GM10266 (cell line): ENCODE measurements around the gene PODN.

Source experiments
- DNase-seq: peaks from one replicate; pipeline ENCODE4 v3.0.0; 2012; ENCODE audit errors: extremely low spot score
- TF ChIP-seq, protein P1 (sequence below): IDR thresholded peaks from 2 replicates; pipeline ENCODE4 v1.5.1; 2012; ENCODE audit warnings: mild to moderate bottlenecking, low read depth; ENCODE audit not compliant: control insufficient read depth, insufficient read depth; ENCODE audit errors: missing control alignments

PODN gene

DNA sequence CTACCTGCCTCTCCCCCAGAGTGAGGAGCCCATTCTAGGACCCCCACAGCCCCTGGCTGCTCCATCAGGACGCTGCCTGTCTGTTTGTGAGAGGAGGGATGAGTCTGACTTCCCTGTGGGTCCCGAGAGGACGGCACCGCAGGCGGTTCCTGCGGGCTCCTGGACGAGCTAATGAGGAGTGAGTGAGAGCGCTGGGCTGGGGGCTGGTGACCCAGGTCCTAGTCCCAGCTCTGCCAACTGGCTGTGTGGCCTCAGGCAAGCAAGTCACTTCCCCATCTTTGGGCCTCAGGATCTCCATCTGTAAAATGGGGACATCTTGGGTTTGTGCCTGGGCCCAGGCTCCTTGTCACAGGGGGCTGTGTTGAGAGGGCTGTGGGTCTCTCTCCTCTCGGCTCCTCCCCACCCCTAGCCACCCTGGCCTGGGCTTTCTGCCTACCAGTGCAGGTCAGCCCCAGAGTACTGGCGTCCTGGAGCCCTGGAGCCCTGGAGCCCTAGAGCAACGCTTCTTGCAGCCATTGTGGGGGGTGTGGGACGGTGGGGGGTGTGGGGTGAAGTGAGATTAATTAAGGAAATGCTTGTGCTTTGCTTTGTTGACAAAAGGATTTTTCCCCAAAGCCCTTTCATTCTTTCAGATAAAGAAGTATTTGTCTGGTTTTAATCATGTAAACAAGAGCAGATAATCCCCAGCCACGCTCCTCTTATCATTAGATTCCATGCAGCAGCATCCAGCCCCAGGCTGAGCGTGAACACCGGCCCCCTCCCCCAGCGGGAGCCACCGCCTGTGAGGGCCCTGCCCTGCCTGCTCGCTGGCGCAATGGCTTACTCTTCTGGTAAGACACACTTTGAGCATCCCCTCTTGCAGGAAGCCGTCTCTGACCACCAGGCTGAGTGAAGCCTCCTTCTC is 53.6 kb downstream of the PODN start:
- DNase-seq = no peak
- TF ChIP-seq, protein P1, sequence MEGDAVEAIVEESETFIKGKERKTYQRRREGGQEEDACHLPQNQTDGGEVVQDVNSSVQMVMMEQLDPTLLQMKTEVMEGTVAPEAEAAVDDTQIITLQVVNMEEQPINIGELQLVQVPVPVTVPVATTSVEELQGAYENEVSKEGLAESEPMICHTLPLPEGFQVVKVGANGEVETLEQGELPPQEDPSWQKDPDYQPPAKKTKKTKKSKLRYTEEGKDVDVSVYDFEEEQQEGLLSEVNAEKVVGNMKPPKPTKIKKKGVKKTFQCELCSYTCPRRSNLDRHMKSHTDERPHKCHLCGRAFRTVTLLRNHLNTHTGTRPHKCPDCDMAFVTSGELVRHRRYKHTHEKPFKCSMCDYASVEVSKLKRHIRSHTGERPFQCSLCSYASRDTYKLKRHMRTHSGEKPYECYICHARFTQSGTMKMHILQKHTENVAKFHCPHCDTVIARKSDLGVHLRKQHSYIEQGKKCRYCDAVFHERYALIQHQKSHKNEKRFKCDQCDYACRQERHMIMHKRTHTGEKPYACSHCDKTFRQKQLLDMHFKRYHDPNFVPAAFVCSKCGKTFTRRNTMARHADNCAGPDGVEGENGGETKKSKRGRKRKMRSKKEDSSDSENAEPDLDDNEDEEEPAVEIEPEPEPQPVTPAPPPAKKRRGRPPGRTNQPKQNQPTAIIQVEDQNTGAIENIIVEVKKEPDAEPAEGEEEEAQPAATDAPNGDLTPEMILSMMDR = no peak

DNA sequence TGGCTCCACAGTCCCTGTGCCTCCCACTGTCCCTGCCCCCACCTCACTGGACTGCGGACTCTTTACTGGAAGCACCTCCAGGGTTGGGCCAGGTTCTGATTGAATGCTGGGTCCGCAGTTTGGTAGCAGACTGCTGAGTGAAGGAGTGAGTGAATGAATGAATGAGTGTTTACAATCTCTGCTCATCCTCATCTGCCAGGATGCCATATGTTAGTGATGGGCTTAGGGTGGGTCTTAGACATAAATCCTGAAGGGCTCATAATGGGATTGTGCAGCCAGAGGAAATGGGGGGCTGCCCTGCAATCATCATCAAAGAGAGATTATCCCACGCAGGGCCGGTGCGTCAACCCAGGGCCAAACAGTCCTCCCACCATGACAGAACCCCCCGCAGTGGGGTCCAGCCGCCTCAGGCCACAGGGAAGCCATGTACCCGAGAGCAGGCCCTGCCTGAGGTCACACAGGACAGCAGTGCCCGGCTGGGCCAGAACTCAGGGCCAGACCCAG is 54.3 kb downstream of the PODN start:
- DNase-seq = no peak
- TF ChIP-seq, protein P1 = no peak

DNA sequence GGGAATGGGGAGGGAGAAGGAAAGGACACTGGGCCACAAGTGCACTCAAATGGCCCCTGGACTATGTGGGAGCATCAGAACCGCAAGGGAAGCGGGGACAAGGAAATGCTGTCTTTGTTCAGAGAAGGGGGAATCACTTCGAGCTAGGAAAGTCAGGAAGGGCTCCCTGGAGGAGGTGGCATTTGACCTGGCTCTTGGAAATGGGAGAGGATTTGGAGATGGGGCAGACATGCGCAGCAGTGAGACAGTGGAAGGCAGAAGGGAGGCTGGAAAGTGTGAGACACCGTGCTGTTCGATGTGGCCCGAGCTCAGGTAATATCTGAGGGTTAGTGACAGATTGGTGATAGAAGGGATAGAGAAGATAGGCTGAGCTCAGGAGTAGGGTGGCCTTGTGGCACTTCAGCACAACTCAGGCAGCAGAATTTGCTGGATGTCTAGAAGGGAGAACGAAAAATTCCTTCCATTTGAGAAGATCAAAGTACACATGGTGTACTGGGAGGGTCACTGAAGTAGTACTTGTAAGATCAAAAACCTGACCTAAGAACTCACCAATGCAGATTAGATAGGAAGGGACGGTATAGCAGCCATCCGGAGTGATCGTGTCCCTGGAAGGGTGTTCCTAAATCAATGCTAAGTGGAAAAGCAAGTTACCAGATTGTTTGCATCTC is 55.1 kb downstream of the PODN start:
- DNase-seq = no peak
- TF ChIP-seq, protein P1 = no peak

DNA sequence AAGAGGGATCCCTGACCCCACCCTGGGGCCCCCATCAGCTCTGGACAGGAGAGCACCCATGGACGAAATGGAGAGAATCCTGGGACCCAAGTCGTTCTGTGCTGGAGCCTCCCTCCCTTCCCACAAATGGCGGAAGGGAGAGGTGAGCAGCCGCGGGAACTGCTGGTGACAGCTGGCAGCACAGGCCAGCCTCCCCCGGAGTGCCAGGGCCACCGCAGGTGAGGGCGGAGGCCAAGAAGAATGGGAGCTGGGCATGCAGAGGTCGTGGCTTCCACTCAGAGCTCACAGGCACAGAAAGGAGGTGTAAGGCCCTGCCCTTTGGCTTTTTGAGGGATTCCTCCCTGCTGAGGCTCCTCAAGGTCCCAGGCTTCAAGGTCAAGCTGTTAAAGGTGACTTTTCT is 55.8 kb downstream of the PODN start:
- TF ChIP-seq, protein P1 = no peak
- DNase-seq = no peak

DNA sequence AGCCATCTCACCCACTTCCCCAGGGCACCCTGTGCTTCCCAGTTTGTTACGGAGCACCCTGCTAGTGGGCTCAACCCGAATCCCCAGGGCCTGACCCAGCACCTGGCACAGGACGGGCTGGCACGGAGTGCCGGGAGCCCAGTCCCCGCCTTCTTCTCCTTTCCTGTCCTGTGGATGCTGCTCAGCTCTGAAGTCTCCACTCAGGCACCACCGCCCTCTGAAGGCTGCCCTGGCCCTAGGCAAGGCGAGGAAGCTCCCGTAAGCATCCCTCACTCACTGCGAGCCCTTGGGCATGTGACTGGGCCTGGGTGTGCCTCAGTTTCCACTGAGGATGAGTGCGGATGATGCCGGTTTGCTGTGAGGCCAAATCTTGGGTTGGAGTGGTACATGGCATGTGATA is 58.6 kb downstream of the PODN start:
- TF ChIP-seq, protein P1 = no peak
- DNase-seq = no peak

DNA sequence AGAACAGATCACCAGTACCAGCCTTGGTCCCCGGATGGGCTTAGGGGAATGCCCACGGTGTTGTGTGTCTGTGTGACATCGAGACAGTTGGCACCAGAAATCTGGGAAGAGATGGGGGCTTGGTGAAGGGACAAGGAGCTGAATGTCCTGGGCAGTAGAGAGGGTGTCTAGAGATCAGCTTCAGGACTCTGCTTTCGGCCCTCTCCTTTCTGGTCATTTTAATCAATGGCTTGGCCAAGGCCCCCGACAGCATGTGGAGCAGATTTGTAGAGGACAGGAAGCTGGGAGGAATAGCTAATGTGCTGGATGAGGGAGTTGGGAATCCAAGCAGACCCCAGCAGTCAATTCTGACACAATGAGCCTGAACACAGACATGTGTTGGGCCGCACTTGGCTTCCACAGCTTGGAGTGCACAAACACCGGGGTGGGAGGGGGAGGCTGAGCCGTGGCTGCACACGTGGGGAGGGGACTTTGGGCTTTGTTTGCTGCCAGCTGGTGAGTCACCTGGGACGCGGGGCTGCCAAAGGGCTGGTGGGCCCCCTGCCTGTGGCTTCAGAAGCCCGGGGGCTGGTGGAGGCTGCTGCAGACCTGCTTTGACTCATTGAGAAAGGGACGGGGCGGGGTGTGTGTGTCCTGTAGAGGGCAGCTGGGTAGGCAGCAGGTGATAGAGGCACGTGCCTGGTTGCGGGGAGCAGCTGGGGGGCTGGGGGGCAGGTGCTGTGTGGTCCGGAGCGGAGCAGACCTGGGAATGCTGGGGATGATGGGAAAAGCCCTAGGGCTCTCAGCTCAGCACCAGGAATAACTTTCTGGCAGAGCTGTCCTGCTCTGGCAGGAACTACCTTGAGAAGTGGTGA is 59.5 kb downstream of the PODN start:
- TF ChIP-seq, protein P1 = no peak
- DNase-seq = no peak
